K562 (cell line): ENCODE measurements around the gene ITGA11. TPM values are rescaled to one million over a fixed set of nuclear protein-coding genes. Genes with fewer than 3 reads are reported as not detected.

ENCODE experiments used
- ATAC-seq: fragments of 200-7000 bp; cut with Tn5 transposase; 3 replicates; pipeline ENCODE4 v1.9.1; 2020; ENCODE audit warnings: moderate library complexity
- BruUV-seq: library from RNA; stranded (reverse); fragments of 400-500 nt; replicated peaks from 2 replicates; lab custom pipeline; 2021; lab: Mats Ljungman, UMichigan
- CTCF ChIA-PET: fragments of 300-600 bp; formaldehyde crosslinking; extraction: SDS; loops from one replicate; lab custom pipeline; 2021; ENCODE audit warnings: low intra/inter-chr PET ratio; lab: Yijun Ruan, JAX
- POLR2A ChIA-PET: fragments of 300-600, 350-650 bp; sonication (Branson Sonifier 250); formaldehyde crosslinking; extraction: SDS; loops from one replicate; lab custom pipeline; 2021; ENCODE audit warnings: antibody characterized with exemption, inconsistent platforms; lab: Yijun Ruan, JAX
- DNase-seq, 4 experiments: peaks; one replicate each; pipeline versions ENCODE4 v3.0.0 to v3.0.0-alpha.2; 2011 to 2018; ENCODE audit warnings: low spot score in 3 of 4, mixed read lengths in 3 of 4; ENCODE audit errors: extremely low read depth in 1 of 4
- FAIRE-seq: peaks from 2 replicates; lab custom pipeline; 2011; peaks lifted over from hg19 to GRCh38; lab: Jason Lieb, UNC
- H2AFZ ChIP-seq: 2 replicates; pipeline ENCODE4 v1.6.0; 2011; ENCODE audit warnings: low read depth, low read length, control low read depth, inconsistent platforms
- H3K27ac ChIP-seq: fragments of 200-600 bp; 3 replicates; pipeline ENCODE4 v1.8.0; 2011; ENCODE audit warnings: low read depth, mild to moderate bottlenecking, control low read depth, inconsistent platforms, low read length, moderate library complexity, mixed read lengths; ENCODE audit errors: extremely low read depth
- H3K27me3 ChIP-seq, 2 experiments: fragments of 300-600 bp in 1 of 2; 2 replicates in 1 of 2; 3 replicates in 1 of 2; pipeline versions ENCODE4 v1.6.0 to v1.8.0; 2011; ENCODE audit warnings: inconsistent platforms in 2 of 2, low read length in 2 of 2, mild to moderate bottlenecking in 1 of 2, mixed read lengths in 1 of 2, moderate library complexity in 1 of 2; ENCODE audit not compliant: control insufficient read depth in 2 of 2, insufficient read depth in 2 of 2
- H3K36me3 ChIP-seq: fragments of 300-600 bp; 3 replicates; pipeline ENCODE4 v1.8.0; 2011; ENCODE audit warnings: mild to moderate bottlenecking, low read length, inconsistent platforms; ENCODE audit not compliant: control insufficient read depth, insufficient read depth
- H3K4me1 ChIP-seq, 2 experiments: fragments of 200-600 bp in 1 of 2; replicated peaks in 1 of 2; 2 replicates in 1 of 2; 3 replicates in 1 of 2; pipeline versions ENCODE4 v1.5.1 to v1.8.0; 2011; ENCODE audit warnings: inconsistent platforms in 2 of 2, low read length in 2 of 2, mild to moderate bottlenecking in 1 of 2, mixed read lengths in 1 of 2, moderate library complexity in 1 of 2; ENCODE audit not compliant: control insufficient read depth in 2 of 2, insufficient read depth in 2 of 2
- H3K4me2 ChIP-seq: 2 replicates; pipeline ENCODE4 v1.6.1; 2011; ENCODE audit warnings: low read length, control low read depth, inconsistent platforms, mixed read lengths; ENCODE audit not compliant: insufficient read depth
- H3K4me3 ChIP-seq: fragments of 200-600 bp; sonication (generic), shearing (Covaris generic); 2 replicates; pipeline ENCODE4 v1.5.1; 2016; ENCODE audit warnings: control low read depth, inconsistent platforms
- H3K79me2 ChIP-seq: fragments of 200-600 bp; 3 replicates; pipeline ENCODE4 v1.8.0; 2011; ENCODE audit warnings: low read length, inconsistent platforms; ENCODE audit not compliant: control insufficient read depth, insufficient read depth
- H3K9ac ChIP-seq, 2 experiments: 2 replicates each; pipeline versions ENCODE4 v1.6.0 to v1.6.1; 2011; ENCODE audit warnings: low read depth in 2 of 2, low read length in 2 of 2, control low read depth in 1 of 2, inconsistent platforms in 1 of 2, mild to moderate bottlenecking in 1 of 2, mixed read lengths in 1 of 2; ENCODE audit not compliant: insufficient read depth in 1 of 2
- H3K9me1 ChIP-seq: one replicate; pipeline ENCODE4 v1.6.0; 2011; ENCODE audit warnings: inconsistent platforms, mild to moderate bottlenecking, low read length, moderate library complexity; ENCODE audit not compliant: control insufficient read depth, insufficient read depth
- H3K9me3 ChIP-seq: replicated peaks from 2 replicates; pipeline ENCODE4 v1.5.1; 2011; ENCODE audit warnings: low read depth, low read length, inconsistent platforms; ENCODE audit not compliant: control insufficient read depth, insufficient read depth
- H4K20me1 ChIP-seq: replicated peaks from 2 replicates; pipeline ENCODE4 v1.6.1; 2011; ENCODE audit warnings: low read length, inconsistent platforms, mixed read lengths; ENCODE audit not compliant: control insufficient read depth, insufficient read depth
- CCNT2 ChIP-seq: IDR thresholded peaks from 2 replicates; pipeline ENCODE4 v1.6.1; 2011; ENCODE audit warnings: borderline replicate concordance, low read depth, mild to moderate bottlenecking, moderate library complexity, mixed read lengths, low read length; ENCODE audit not compliant: insufficient read length; ENCODE audit errors: extremely low read depth
- E2F5 ChIP-seq: sonication (generic); formaldehyde crosslinking; IDR thresholded peaks from 2 replicates; pipeline ENCODE4 v1.8.0; 2022; ENCODE audit warnings: mild to moderate bottlenecking, missing genetic modification reagents
- PTBP1 ChIP-seq: fragments of 200-400 bp; formaldehyde crosslinking; IDR thresholded peaks from 2 replicates; pipeline ENCODE4 v1.6.1; 2017; ENCODE audit warnings: low read depth, low read length
- SIN3B ChIP-seq: fragments of 450-650 bp; IDR thresholded peaks from 2 replicates; pipeline ENCODE4 v1.6.1; 2017; ENCODE audit warnings: low read depth, mild to moderate bottlenecking, moderate library complexity
- SMC3 ChIP-seq: conservative IDR thresholded peaks from 2 replicates; pipeline ENCODE4 v1.6.1; 2011; ENCODE audit warnings: low read depth, low read length, improper control_type of control experiment; ENCODE audit not compliant: insufficient read depth
- ZFPM2 ChIP-seq: fragments of 250-450 bp; sonication (Bioruptor Pico); IDR thresholded peaks from 2 replicates; pipeline ENCODE4 v1.5.1; 2022; ENCODE audit warnings: mild to moderate bottlenecking
- ZNF699 ChIP-seq: fragments of 250-450 bp; sonication (Bioruptor Pico); IDR thresholded peaks from 2 replicates; pipeline ENCODE4 v1.8.0; 2021; ENCODE audit warnings: mild to moderate bottlenecking, moderate library complexity; ENCODE audit not compliant: insufficient replicate concordance
- ZNF77 ChIP-seq: fragments of 250-450 bp; sonication (Bioruptor Pico); IDR thresholded peaks from 2 replicates; pipeline ENCODE4 v1.5.0; 2020
- WGBS: fragments of 100-300 bp; shearing (Covaris generic); methylation state at CpG from one replicate; pipeline ENCODE4 v1.1.6; 2016; ENCODE audit warnings: low coverage, mixed read lengths; ENCODE audit not compliant: insufficient coverage; ENCODE audit errors: missing lambda C conversion rate; 5-methylcytosine and 5-hydroxymethylcytosine counted together
- in situ Hi-C: fragments of 300-500 bp; cut with MboI; formaldehyde crosslinking; loops from 4 replicates; pipeline ENCODE4 v1.15.0; 2018; ENCODE audit warnings: inconsistent platforms, mixed read lengths
- intact Hi-C: fragments of 100-400 bp; cut with micrococcal nuclease; formaldehyde crosslinking; loops from 2 replicates; pipeline ENCODE4 v1.14.2; 2022
- polyA plus RNA-seq, 8 experiments: library from polyadenylated mRNA; depleted of rRNA in 4 of 8; stranded (reverse) in 5 of 8; unstranded in 3 of 8; fragments of >200 nt; fragmentation: Nextera tagmentation in 2 of 8; fragmentation: Illumina TruSeq in 1 of 8; extraction: Ambion mirVana in 2 of 8; extraction: Trizol in 1 of 8; gene quantifications; 2 replicates each; pipeline versions ENCODE4 v1.2.1 to v1.2.3, GENCODE V29; 2011 to 2014; ENCODE audit warnings: inconsistent platforms in 1 of 8, missing spikeins in 1 of 8
- total RNA-seq, 7 experiments: library from RNA; depleted of rRNA in 6 of 7; stranded (reverse); fragments of >200 nt in 6 of 7; fragmentation: Illumina TruSeq in 2 of 7; extraction: Trizol in 2 of 7; gene quantifications; 2 replicates each; pipeline versions ENCODE4 v1.2.1 to v1.2.3, GENCODE V29; 2011 to 2021; ENCODE audit warnings: low replicate concordance in 1 of 7

Gene ITGA11
- total and polyA plus RNA-seq, 9 of the 15 experiments (the other 6 are each of a cell fraction or from before 2014, with no cell fraction given): 0.01 TPM; not detected in 8

- BruUV-seq: no TSS peak
- no peak for FAIRE-seq
- no peak overlapping the region for H2AFZ ChIP-seq
These were observed 42.7 kb downstream of the ITGA11 start for GRCh38 chr15:68389041-68389930.

More at GRCh38 chr15:68389041-68389930, 42.7 kb downstream of the ITGA11 start:
- intact Hi-C loops (no loop called here), in situ Hi-C loops (no loop called here)
- POLR2A ChIA-PET: interaction anchor here (0.9 kb wide), 1 partner anchor 8 kb away, joined by 3 read pairs; no protein-coding TSS in a partner anchor
- ATAC-seq (no peak), DNase-seq (no peak)
- no peaks in the 10 kb centered on the region for H3K36me3 ChIP-seq
- no peaks in the 10 kb centered on the region for H3K9me3 ChIP-seq
- H3K4me2 ChIP-seq: no peak overlapping the region
- TF ChIP-seq ZNF77 (CRISPR knock-in tag): no peak
- no peak for TF ChIP-seq E2F5 (CRISPR knock-in tag)
- no peak for TF ChIP-seq SIN3B
- TF ChIP-seq PTBP1: no peak
- no peak for TF ChIP-seq ZFPM2 (CRISPR knock-in tag)
- no peak for TF ChIP-seq CCNT2
- no peak for TF ChIP-seq SMC3
- no peak for TF ChIP-seq ZNF699 (CRISPR knock-in tag)
- no peaks in the 10 kb centered on the region for H3K4me1 ChIP-seq
- no peaks in the 10 kb centered on the region for H3K79me2 ChIP-seq
- no peaks in the 10 kb centered on the region for H3K9me1 ChIP-seq
- H4K20me1 ChIP-seq: 0 out of 2 replicates have a peak, but pooled peaks cover 4% of the 10 kb centered on the region
- H3K27me3 ChIP-seq: peaks cover 7 to 45% of the 10 kb centered on the region in 2 experiments; a peak in 4 of 5 replicates
- no peak overlapping the region for H3K27ac ChIP-seq
- H3K4me3 ChIP-seq: no peak overlapping the region
- H3K9ac ChIP-seq: no peak overlapping the region
- 1% methylated on average over 7 of the region's 7 CpGs for WGBS
- CTCF ChIA-PET: no interaction called here
